Karpas-422 (cell line): Measurements from ENCODE around the gene SCNN1A. TPM values are rescaled to one million over a fixed set of nuclear protein-coding genes. Genes with fewer than 3 reads are reported as not detected.
A peak's percentile ranks its signal among the peaks of the same experiment; 100 is the strongest.

ENCODE experiments used
- DNase-seq: peaks from one replicate; pipeline ENCODE4 v3.0.0-alpha.2; 2015
- H2AFZ ChIP-seq: fragments of 200-600 bp; sonication (generic); 2 replicates; pipeline ENCODE4 v1.6.1; 2014; ENCODE audit warnings: antibody characterized with exemption, low read length, mixed read lengths
- H3K27ac ChIP-seq: fragments of 200-600 bp; sonication (generic); 2 replicates; pipeline ENCODE4 v1.5.1; 2014; ENCODE audit warnings: mild to moderate bottlenecking, low read length, moderate library complexity
- H3K27me3 ChIP-seq: fragments of 200-600 bp; sonication (generic); 2 replicates; pipeline ENCODE4 v1.6.1; 2014; ENCODE audit warnings: low read length, mixed read lengths
- H3K36me3 ChIP-seq: fragments of 200-600 bp; sonication (generic); 2 replicates; pipeline ENCODE4 v1.6.1; 2014; ENCODE audit warnings: low read length, mixed read lengths; ENCODE audit not compliant: insufficient read depth
- H3K4me1 ChIP-seq: fragments of 200-600 bp; sonication (generic); 2 replicates; pipeline ENCODE4 v1.6.1; 2014; ENCODE audit warnings: mild to moderate bottlenecking, low read length, mixed read lengths
- H3K4me2 ChIP-seq: fragments of 200-600 bp; sonication (generic); 2 replicates; pipeline ENCODE4 v1.6.1; 2014; ENCODE audit warnings: low read length, low read depth, mild to moderate bottlenecking; ENCODE audit not compliant: poor library complexity, severe bottlenecking
- H3K4me3 ChIP-seq: fragments of 200-600 bp; sonication (generic); 2 replicates; pipeline ENCODE4 v1.5.1; 2014; ENCODE audit warnings: mild to moderate bottlenecking, antibody characterized with exemption, low read length, mixed read lengths
- H3K79me2 ChIP-seq: fragments of 200-600 bp; sonication (generic); 2 replicates; pipeline ENCODE4 v1.6.1; 2014; ENCODE audit warnings: mild to moderate bottlenecking, low read length, mixed read lengths
- H3K9ac ChIP-seq: fragments of 200-600 bp; sonication (generic); 2 replicates; pipeline ENCODE4 v1.6.0; 2014; ENCODE audit warnings: low read length
- H3K9me2 ChIP-seq: fragments of 200-600 bp; sonication (generic), shearing (Covaris generic); replicated peaks from 2 replicates; pipeline ENCODE4 v1.6.0; 2014; ENCODE audit warnings: mild to moderate bottlenecking, low read length, moderate library complexity; ENCODE audit not compliant: insufficient read depth
- H3K9me3 ChIP-seq: fragments of 300-700, 200-600 bp; sonication (generic); 2 replicates; pipeline ENCODE4 v1.6.1; 2014; ENCODE audit warnings: low read length, mixed read lengths
- H4K20me1 ChIP-seq: fragments of 200-600 bp; sonication (generic); 2 replicates; pipeline ENCODE4 v1.6.1; 2014; ENCODE audit warnings: mild to moderate bottlenecking, antibody characterized with exemption, low read length, low read depth; ENCODE audit not compliant: insufficient read depth
- total RNA-seq: library from RNA; depleted of rRNA; stranded (reverse); fragments of >200 nt; shearing (Covaris generic); gene quantifications from 2 replicates; pipeline ENCODE4 v1.2.3, GENCODE V29; 2014; ENCODE audit warnings: low replicate concordance

The SCNN1A gene
- total RNA-seq, 1 experiment from 2014 or later: not detected

DNA sequence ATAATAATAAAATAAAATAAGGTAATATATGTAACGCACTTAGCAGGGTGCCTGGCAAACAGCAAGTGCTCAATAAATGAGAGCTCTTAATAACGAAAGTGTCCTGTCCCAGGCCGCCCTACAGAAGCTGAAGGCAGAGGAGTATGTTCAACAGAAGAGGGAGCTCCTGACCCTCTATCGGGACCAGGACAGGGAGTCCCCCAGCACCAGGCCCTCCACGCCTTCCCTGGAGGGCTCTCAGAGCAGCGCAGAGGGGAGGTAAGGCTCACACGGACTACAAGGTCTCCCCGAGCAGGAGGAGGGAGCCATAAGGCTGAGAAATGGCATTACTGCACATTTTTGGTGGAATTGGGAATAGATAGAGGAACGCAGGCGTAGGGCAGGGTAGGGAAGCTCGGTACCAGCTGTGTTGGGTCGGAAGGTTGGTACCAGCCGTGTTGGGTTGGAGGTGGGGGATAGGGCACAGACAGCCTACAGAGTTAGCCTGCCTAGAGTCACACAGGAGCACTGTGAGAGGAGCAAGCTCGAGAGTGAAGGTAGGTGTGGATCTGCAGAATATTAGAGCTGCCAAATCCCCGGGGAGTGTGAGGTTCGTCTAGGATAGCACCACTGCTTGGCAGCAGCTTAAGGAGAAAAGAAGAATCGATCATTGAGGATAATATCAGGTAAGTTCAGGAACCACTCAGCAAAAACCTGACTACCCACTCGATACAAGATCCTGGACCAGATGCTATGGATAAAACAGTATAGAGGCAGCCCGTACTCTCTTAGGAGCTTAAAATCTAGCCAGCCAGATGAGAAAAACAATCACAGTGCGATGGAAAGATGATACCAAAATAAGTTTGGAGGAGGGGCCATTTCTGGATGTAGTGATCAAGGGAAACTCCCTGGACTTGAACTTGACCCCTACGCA, 48.8 kb downstream of the SCNN1A start:
- no peaks in the 10 kb centered on the region for H3K9me3 ChIP-seq
- H3K36me3 ChIP-seq: no peaks in the 10 kb centered on the region
- no peak overlapping the region for H3K4me3 ChIP-seq
- no peak overlapping the region for H3K27ac ChIP-seq
- H3K27me3 ChIP-seq: no peaks in the 10 kb centered on the region
- peaks cover 41% of the 10 kb centered on the region for H4K20me1 ChIP-seq
- peak; percentile 85 for DNase-seq
- peaks cover 51% of the 10 kb centered on the region for H3K4me1 ChIP-seq
- no peak overlapping the region for H2AFZ ChIP-seq
- no peak overlapping the region for H3K4me2 ChIP-seq
- H3K9me2 ChIP-seq: no peaks in the 10 kb centered on the region
- H3K79me2 ChIP-seq: no peaks in the 10 kb centered on the region
- H3K9ac ChIP-seq: no peak overlapping the region

DNA sequence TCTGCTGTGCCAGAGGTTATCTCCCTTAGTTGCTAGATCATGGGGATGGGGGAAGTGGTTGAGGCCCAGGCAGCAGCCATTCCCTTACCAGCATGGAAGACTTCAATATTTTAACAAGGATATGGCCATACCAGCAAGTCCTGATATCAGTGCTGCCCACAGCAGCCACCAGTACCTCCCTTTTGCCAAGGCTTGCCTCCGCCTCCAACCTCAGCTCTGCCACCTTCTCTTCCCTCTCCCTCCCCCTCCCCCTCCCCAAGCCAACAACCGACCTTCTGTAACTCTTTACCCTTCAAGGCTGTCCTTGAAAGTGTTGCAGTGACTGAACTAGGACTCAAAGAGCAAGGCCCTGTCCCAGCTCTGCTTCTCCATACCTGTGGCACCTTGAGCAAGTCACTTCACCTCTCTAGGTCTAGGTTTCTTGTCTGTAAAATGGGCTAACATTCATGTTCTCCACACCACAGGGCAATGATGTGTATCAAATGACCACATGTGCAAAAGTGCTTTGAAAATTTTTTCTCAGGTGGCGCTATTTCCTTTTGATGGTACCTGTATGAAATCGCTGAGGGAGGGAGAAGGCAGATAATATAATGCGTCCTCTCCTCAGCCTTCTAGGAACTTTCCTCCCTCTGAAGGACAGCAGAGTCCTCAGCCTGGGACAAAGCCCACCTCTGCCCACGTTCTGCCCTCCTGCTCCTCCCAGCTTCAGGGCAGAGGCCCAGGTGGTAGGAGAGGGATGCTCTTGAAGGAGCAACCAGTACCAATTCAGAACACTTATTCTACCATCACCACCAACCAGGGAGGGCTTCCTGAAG, 50.2 kb downstream of the SCNN1A start:
- no peaks in the 10 kb centered on the region for H3K27me3 ChIP-seq
- H3K4me1 ChIP-seq: peaks cover 39% of the 10 kb centered on the region
- H2AFZ ChIP-seq: no peak overlapping the region
- no peak overlapping the region for H3K27ac ChIP-seq
- no peak overlapping the region for H3K4me3 ChIP-seq
- H3K9me3 ChIP-seq: no peaks in the 10 kb centered on the region
- H3K36me3 ChIP-seq: no peaks in the 10 kb centered on the region
- H4K20me1 ChIP-seq: peaks cover 32% of the 10 kb centered on the region
- H3K79me2 ChIP-seq: no peaks in the 10 kb centered on the region
- H3K4me2 ChIP-seq: no peak overlapping the region
- no peak overlapping the region for H3K9ac ChIP-seq
- DNase-seq: no peak
- no peaks in the 10 kb centered on the region for H3K9me2 ChIP-seq

DNA sequence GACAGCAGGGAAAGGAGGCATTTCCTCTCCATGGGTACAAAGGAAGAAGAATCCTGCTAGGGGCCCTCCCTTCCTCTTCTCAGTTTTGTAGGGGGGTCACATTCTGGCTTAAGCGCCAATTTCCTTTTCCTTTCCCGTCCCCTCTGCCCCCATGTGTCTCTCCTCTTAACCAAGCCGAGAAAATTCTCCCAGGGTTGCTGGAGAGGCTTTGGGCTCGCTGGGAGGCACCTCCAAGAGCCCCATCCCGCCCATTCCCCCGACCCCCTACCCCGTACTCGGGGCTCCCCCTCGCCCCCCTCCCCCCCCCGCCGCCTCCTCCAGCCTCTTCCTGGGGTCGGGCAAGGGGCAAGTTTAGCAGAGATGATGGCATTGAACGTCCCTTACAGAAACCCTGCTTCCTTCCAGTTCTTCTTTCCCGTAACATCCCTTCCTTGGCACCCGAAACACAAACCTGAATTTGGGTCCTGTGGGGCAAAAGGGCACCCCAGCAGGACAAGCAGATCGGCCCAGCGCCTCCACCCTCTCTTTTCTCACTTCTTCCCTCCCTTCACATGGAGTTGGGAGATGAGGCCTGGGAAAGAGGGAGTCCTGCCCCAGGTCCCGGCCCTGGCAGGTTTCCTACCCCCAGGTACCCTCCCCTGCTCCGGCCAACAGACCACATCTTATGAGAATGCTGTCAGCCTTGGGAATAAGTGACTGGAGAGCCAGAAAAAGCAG, 51.2 kb downstream of the SCNN1A start:
- Histone ChIP-seq H3K9ac (peak overlapping the region; percentile 30), H2AFZ (no peak overlapping the region), H3K4me3 (peak overlapping the region; percentile 39; the same call in 1 of the 2 replicates)

DNA sequence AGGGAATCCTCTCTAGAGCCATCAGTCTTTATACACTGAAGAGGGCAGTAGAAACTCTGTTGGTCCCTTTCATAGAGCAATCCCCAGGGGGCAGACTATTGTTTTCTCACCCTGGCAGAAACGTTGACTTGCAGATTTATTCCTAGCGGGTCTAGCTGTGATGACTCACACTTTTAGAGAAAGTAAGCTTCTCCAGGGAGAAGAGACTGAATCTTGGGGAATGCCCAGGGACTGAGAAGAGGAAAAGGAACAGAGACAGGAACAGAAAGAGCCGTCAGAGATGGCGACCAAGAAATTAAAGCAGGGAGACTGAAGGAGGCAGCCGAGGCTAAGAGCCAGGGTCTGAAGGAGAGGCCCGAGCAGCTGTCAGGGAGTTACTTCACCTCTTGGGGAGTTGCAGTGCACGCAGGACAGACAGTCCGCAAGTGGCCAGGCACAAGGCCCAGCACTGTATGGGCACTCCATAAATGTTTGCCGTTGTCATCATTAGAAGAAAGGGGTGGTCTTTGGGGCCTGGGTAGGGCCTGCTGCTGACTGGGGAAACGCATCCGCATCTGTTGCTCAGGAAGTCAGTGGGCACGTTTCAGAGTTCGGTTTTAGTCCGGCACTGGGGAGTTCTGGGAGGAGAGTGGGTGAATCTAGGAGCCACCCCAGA, 51.9 kb downstream of the SCNN1A start:
- no peaks in the 10 kb centered on the region for H3K9me3 ChIP-seq
- peak; percentile 64 for DNase-seq
- no peaks in the 10 kb centered on the region for H3K9me2 ChIP-seq
- H3K4me1 ChIP-seq: peaks cover 31% of the 10 kb centered on the region
- peak overlapping the region; percentile 39 for H3K4me3 ChIP-seq
- H2AFZ ChIP-seq: no peak overlapping the region
- H4K20me1 ChIP-seq: peaks cover 23% of the 10 kb centered on the region
- H3K4me2 ChIP-seq: peak overlapping the region; percentile 63
- no peaks in the 10 kb centered on the region for H3K79me2 ChIP-seq
- no peaks in the 10 kb centered on the region for H3K27me3 ChIP-seq
- H3K27ac ChIP-seq: no peak overlapping the region
- no peaks in the 10 kb centered on the region for H3K36me3 ChIP-seq
- peak overlapping the region; percentile 30 for H3K9ac ChIP-seq

More for the DNA sequence above, 51.2 kb downstream of the SCNN1A start:
- no peak for DNase-seq
- Histone ChIP-seq H3K9me3 (no peaks in the 10 kb centered on the region), H3K27ac (no peak overlapping the region), H3K79me2 (no peaks in the 10 kb centered on the region), H3K36me3 (no peaks in the 10 kb centered on the region), H3K27me3 (no peaks in the 10 kb centered on the region), H3K4me1 (peaks cover 31% of the 10 kb centered on the region), H3K9me2 (no peaks in the 10 kb centered on the region), H4K20me1 (peaks cover 29% of the 10 kb centered on the region), H3K4me2 (peak overlapping the region; percentile 63)

DNA sequence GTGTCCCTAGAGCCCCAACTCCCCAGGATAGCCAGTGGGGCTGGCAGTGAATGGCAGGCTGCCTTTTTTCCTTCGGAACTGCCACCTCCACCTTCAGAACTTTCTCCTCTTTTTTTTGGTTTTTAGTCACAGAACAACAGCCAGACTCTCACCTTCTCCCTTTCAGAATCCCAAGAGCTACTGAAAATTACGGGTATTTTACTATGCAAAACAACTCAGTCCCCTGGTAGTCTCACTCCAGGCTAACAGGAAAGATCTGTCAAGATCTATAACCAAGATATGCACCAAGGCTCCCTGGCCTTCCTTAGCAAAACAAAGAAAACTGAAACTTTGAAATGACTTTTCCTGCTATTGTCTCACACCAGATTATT, 52.4 kb downstream of the SCNN1A start:
- no peaks in the 10 kb centered on the region for H3K79me2 ChIP-seq
- H2AFZ ChIP-seq: no peak overlapping the region
- H3K36me3 ChIP-seq: no peaks in the 10 kb centered on the region
- no peak overlapping the region for H3K27ac ChIP-seq
- DNase-seq: peak; percentile 66
- peak overlapping the region; percentile 63 for H3K4me2 ChIP-seq
- H3K4me1 ChIP-seq: peaks cover 31% of the 10 kb centered on the region
- H3K4me3 ChIP-seq: peak overlapping the region; percentile 39
- no peaks in the 10 kb centered on the region for H3K9me3 ChIP-seq
- H3K9me2 ChIP-seq: no peaks in the 10 kb centered on the region
- H3K9ac ChIP-seq: no peak overlapping the region
- peaks cover 21% of the 10 kb centered on the region; the same call in 1 of the 2 replicates for H4K20me1 ChIP-seq
- no peaks in the 10 kb centered on the region for H3K27me3 ChIP-seq

DNA sequence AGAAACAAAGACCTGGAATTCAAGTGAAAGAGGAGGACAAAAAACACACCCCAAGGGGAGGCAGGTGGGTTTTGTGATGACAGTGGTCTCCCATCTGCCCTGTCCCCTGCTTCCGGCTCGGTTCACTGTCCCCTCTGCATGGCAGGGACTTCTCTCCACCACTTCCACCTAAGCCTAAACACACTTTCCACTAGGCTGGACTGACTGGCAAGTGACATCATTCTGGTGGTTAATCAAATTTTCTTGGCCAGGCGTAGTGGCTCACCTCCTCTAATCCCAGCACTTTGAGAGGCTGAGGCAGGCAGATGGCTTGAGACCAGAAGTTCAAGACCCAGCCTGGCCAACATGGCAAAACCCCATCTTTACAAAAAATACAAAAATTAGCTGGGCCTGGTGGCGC, 53.0 kb downstream of the SCNN1A start:
- H3K4me2 ChIP-seq: peak overlapping the region; percentile 63

DNA sequence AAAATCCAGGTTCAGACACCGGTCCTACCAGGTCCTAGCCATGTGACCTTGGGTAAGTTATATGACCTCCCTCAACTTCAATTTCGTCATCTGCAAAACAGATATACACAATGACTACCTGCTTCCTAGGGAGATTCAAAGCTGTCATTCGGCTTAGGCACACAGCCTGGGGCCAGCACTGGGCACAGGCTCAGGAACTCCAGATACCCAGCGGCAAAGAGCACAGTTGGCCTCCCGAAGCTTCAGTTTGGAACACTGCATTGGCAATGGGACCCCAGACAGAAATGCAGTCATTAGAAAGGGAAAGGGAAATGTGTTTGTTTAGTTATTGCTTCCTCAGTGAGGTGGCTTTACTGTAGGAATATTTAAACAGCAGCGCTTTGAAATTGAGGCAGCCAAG, 53.5 kb downstream of the SCNN1A start:
- Histone ChIP-seq H4K20me1 (peaks cover 26% of the 10 kb centered on the region; the same call in 1 of the 2 replicates), H3K9ac (no peak overlapping the region), H3K27me3 (no peaks in the 10 kb centered on the region), H3K9me2 (no peaks in the 10 kb centered on the region), H2AFZ (no peak overlapping the region), H3K36me3 (no peaks in the 10 kb centered on the region), H3K4me1 (peaks cover 31% of the 10 kb centered on the region), H3K27ac (no peak overlapping the region), H3K79me2 (no peaks in the 10 kb centered on the region), H3K4me2 (no peak overlapping the region), H3K9me3 (no peaks in the 10 kb centered on the region), H3K4me3 (no peak overlapping the region)
- no peak for DNase-seq

More for the DNA sequence above, 53.0 kb downstream of the SCNN1A start:
- H3K9me2 ChIP-seq: no peaks in the 10 kb centered on the region
- no peaks in the 10 kb centered on the region for H3K27me3 ChIP-seq
- no peak overlapping the region for H2AFZ ChIP-seq
- no peaks in the 10 kb centered on the region for H3K79me2 ChIP-seq
- no peak overlapping the region for H3K9ac ChIP-seq
- H3K4me3 ChIP-seq: no peak overlapping the region
- H3K4me1 ChIP-seq: peaks cover 31% of the 10 kb centered on the region
- H3K27ac ChIP-seq: no peak overlapping the region
- no peaks in the 10 kb centered on the region for H3K36me3 ChIP-seq
- no peaks in the 10 kb centered on the region for H3K9me3 ChIP-seq
- DNase-seq: peak; percentile 61
- peaks cover 24% of the 10 kb centered on the region; the same call in 1 of the 2 replicates for H4K20me1 ChIP-seq
